Osteocyte (in vitro differentiated cells): ENCODE results near the gene KCNIP3. TPM values are rescaled to one million over a fixed set of nuclear protein-coding genes. Genes with fewer than 3 reads are reported as not detected.

Source experiments
- DNase-seq: peaks from one replicate; pipeline ENCODE4 v3.0.0; 2021; ENCODE audit warnings: mixed read lengths; ENCODE audit not compliant: unreplicated experiment; ENCODE audit errors: extremely low spot score
- H3K27ac Mint-ChIP-seq: one replicate; pipeline ENCODE4 v1.8.0; 2021; ENCODE audit warnings: mild to moderate bottlenecking, mixed read lengths; ENCODE audit not compliant: unreplicated experiment
- H3K27me3 Mint-ChIP-seq: one replicate; pipeline ENCODE4 v1.8.0; 2021; ENCODE audit warnings: mixed read lengths; ENCODE audit not compliant: unreplicated experiment
- H3K36me3 Mint-ChIP-seq: one replicate; pipeline ENCODE4 v1.8.0; 2021; ENCODE audit warnings: mixed read lengths; ENCODE audit not compliant: unreplicated experiment
- H3K4me1 Mint-ChIP-seq: one replicate; pipeline ENCODE4 v1.8.0; 2021; ENCODE audit warnings: mixed read lengths; ENCODE audit not compliant: unreplicated experiment
- H3K4me3 Mint-ChIP-seq: one replicate; pipeline ENCODE4 v1.8.0; 2021; ENCODE audit warnings: mild to moderate bottlenecking, moderate library complexity, mixed read lengths; ENCODE audit not compliant: unreplicated experiment
- H3K9me3 Mint-ChIP-seq: one replicate; pipeline ENCODE4 v1.8.0; 2021; ENCODE audit warnings: mixed read lengths; ENCODE audit not compliant: unreplicated experiment
- CTCF ChIP-seq: fragments of 200-600 bp; sonication (generic); IDR thresholded peaks from 2 replicates; pipeline ENCODE4 v1.5.0; 2021; ENCODE audit warnings: antibody characterized with exemption, mild to moderate bottlenecking, moderate library complexity
- total RNA-seq: library from RNA; stranded (reverse); gene quantifications from 2 replicates; pipeline ENCODE4 v1.2.1, GENCODE V29; 2021

The KCNIP3 gene
- total RNA-seq, 1 donor from 2014 or later = 1.4 TPM

GRCh38 chr2:95283562-95283961, 13.6 kb upstream of the KCNIP3 start:
- H3K27me3 Mint-ChIP-seq = no peaks in the 10 kb centered on the region
- H3K4me3 Mint-ChIP-seq = no peak overlapping the region
- H3K36me3 Mint-ChIP-seq = no peaks in the 10 kb centered on the region

GRCh38 chr2:95284886-95285541, 12.1 kb upstream of the KCNIP3 start:
- H3K4me3 Mint-ChIP-seq = no peak overlapping the region
- H3K36me3 Mint-ChIP-seq = no peaks in the 10 kb centered on the region
- no peaks in the 10 kb centered on the region for H3K4me1 Mint-ChIP-seq
- no peak for TF ChIP-seq CTCF
- no peaks in the 10 kb centered on the region for H3K27me3 Mint-ChIP-seq
- DNase-seq = no peak
- H3K27ac Mint-ChIP-seq = no peak overlapping the region
- no peaks in the 10 kb centered on the region for H3K9me3 Mint-ChIP-seq

More at GRCh38 chr2:95283562-95283961, 13.6 kb upstream of the KCNIP3 start:
- no peaks in the 10 kb centered on the region for H3K4me1 Mint-ChIP-seq
- H3K9me3 Mint-ChIP-seq = no peaks in the 10 kb centered on the region
- no peak for TF ChIP-seq CTCF
- no peak overlapping the region for H3K27ac Mint-ChIP-seq
- DNase-seq = no peak

DNA sequence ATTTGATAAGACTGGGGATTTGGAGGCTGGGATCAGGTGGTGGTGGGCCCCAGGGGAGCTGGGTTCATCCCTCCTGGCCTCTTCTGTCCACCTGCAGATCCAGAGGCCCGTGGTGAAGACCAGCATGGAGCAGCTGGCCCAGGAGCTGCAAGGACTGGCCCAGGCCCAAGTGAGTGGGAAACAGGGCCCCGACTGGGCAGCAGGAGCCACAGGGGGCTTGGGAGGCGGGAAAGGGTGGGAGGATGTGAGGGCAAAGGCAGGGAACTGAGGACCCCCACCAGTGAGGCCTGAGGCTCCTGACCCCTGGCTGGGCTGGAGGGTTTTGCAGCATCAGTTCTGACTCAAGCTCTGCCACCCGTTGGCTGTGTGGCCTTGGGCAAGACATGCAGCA, 11.6 kb upstream of the KCNIP3 start:
- no peaks in the 10 kb centered on the region for H3K27me3 Mint-ChIP-seq
- no peaks in the 10 kb centered on the region for H3K36me3 Mint-ChIP-seq
- no peak overlapping the region for H3K4me3 Mint-ChIP-seq
- no peak for TF ChIP-seq CTCF
- no peak overlapping the region for H3K27ac Mint-ChIP-seq
- peaks cover 4% of the 10 kb centered on the region for H3K9me3 Mint-ChIP-seq
- H3K4me1 Mint-ChIP-seq = no peaks in the 10 kb centered on the region
- DNase-seq = no peak

GRCh38 chr2:95287336-95287735, 9.8 kb upstream of the KCNIP3 start:
- no peak overlapping the region for H3K27ac Mint-ChIP-seq
- no peak for TF ChIP-seq CTCF
- no peaks in the 10 kb centered on the region for H3K36me3 Mint-ChIP-seq

GRCh38 chr2:95287806-95288205, 9.3 kb upstream of the KCNIP3 start:
- no peak for TF ChIP-seq CTCF
- H3K36me3 Mint-ChIP-seq = no peaks in the 10 kb centered on the region
- H3K27me3 Mint-ChIP-seq = no peaks in the 10 kb centered on the region
- H3K27ac Mint-ChIP-seq = no peak overlapping the region
- no peaks in the 10 kb centered on the region for H3K4me1 Mint-ChIP-seq
- DNase-seq = no peak
- no peak overlapping the region for H3K4me3 Mint-ChIP-seq
- H3K9me3 Mint-ChIP-seq = peaks cover 10% of the 10 kb centered on the region

More at GRCh38 chr2:95287336-95287735, 9.8 kb upstream of the KCNIP3 start:
- H3K4me1 Mint-ChIP-seq = no peaks in the 10 kb centered on the region
- H3K9me3 Mint-ChIP-seq = peaks cover 10% of the 10 kb centered on the region
- H3K27me3 Mint-ChIP-seq = no peaks in the 10 kb centered on the region
- no peak overlapping the region for H3K4me3 Mint-ChIP-seq
- no peak for DNase-seq
